Fibroblast of lung (primary cell): Measurements from ENCODE around the gene PIEZO2. TPM values are rescaled to one million over a fixed set of nuclear protein-coding genes. Genes with fewer than 3 reads are reported as not detected.

ENCODE experiments used
- DNase-seq, 2 donors: peaks; one replicate each; pipeline versions ENCODE4 v3.0.0 to v3.0.0-alpha.2; 2010; ENCODE audit warnings: low read depth in 2 of 2
- H2AFZ ChIP-seq: 2 replicates; pipeline ENCODE4 v1.5.1; 2012; ENCODE audit warnings: low read length, control low read depth, inconsistent platforms
- H3K27ac ChIP-seq: 2 replicates; pipeline ENCODE4 v1.5.1; 2011; ENCODE audit warnings: low read length, control low read depth; ENCODE audit not compliant: insufficient read depth
- H3K27me3 ChIP-seq: 2 replicates; pipeline ENCODE4 v1.5.1; 2011; ENCODE audit warnings: mild to moderate bottlenecking, low read length; ENCODE audit not compliant: control insufficient read depth, insufficient read depth
- H3K36me3 ChIP-seq: 2 replicates; pipeline ENCODE4 v1.5.1; 2011; ENCODE audit warnings: low read length; ENCODE audit not compliant: control insufficient read depth, insufficient read depth
- H3K4me1 ChIP-seq: 2 replicates; pipeline ENCODE4 v1.5.1; 2011; ENCODE audit warnings: low read length; ENCODE audit not compliant: control insufficient read depth, insufficient read depth; ENCODE audit errors: extremely low read depth
- H3K4me2 ChIP-seq: 2 replicates; pipeline ENCODE4 v1.5.1; 2011; ENCODE audit warnings: low read length, control low read depth; ENCODE audit not compliant: insufficient read depth; ENCODE audit errors: extremely low read depth
- H3K4me3 ChIP-seq, 4 experiments: fragments of 200-600 bp in 1 of 4; sonication (generic) in 1 of 4; replicated peaks in 1 of 4; 2 replicates each; pipeline ENCODE4 v1.5.1; 2011 to 2016; ENCODE audit warnings: low read length in 4 of 4, low read depth in 3 of 4, mild to moderate bottlenecking in 3 of 4, control low read depth in 2 of 4, inconsistent platforms in 1 of 4, mixed read lengths in 1 of 4; ENCODE audit not compliant: insufficient read depth in 1 of 4; ENCODE audit errors: control extremely low read depth in 1 of 4
- H3K79me2 ChIP-seq: 2 replicates; pipeline ENCODE4 v1.5.1; 2012; ENCODE audit warnings: mild to moderate bottlenecking, low read length, inconsistent platforms; ENCODE audit not compliant: control insufficient read depth, insufficient read depth
- H3K9ac ChIP-seq: 2 replicates; pipeline ENCODE4 v1.5.1; 2011; ENCODE audit warnings: mild to moderate bottlenecking, low read length, control low read depth; ENCODE audit not compliant: insufficient read depth
- H3K9me3 ChIP-seq: 2 replicates; pipeline ENCODE4 v1.5.1; 2012; ENCODE audit warnings: low read depth, low read length; ENCODE audit not compliant: control insufficient read depth, insufficient read depth
- H4K20me1 ChIP-seq: 2 replicates; pipeline ENCODE4 v1.5.1; 2011; ENCODE audit warnings: low read length; ENCODE audit not compliant: control insufficient read depth, insufficient read depth; ENCODE audit errors: extremely low read depth
- CTCF ChIP-seq, 2 donors: IDR thresholded peaks in 1 of 2; conservative IDR thresholded peaks in 1 of 2; 1 replicate in 1 of 2; 2 replicates in 1 of 2; pipeline ENCODE4 v1.5.1; 2011 to 2012; ENCODE audit warnings: low read length in 2 of 2, control low read depth in 1 of 2, inconsistent platforms in 1 of 2, low read depth in 1 of 2, mild to moderate bottlenecking in 1 of 2
- EZH2 ChIP-seq: IDR thresholded peaks from 2 replicates; pipeline ENCODE4 v1.5.1; 2012; ENCODE audit warnings: low read length, control low read depth, mild to moderate bottlenecking; ENCODE audit errors: missing control alignments
- polyA plus RNA-seq, 2 donors: library from polyadenylated mRNA; depleted of rRNA in 1 of 2; stranded (reverse) in 1 of 2; unstranded in 1 of 2; fragments of >200 nt; gene quantifications; 2 replicates each; pipeline ENCODE4 v1.2.1, GENCODE V29; 2011 to 2012; ENCODE audit warnings: missing spikeins in 1 of 2
- total RNA-seq: library from RNA; depleted of rRNA; stranded (reverse); fragments of >200 nt; gene quantifications from 2 replicates; pipeline ENCODE4 v1.2.1, GENCODE V29; 2014

PIEZO2 gene
- total and polyA plus RNA-seq, 2 donors (not counting 1 experiment from before 2014, with no cell fraction given): 1.2 to 6.6 TPM

- Histone ChIP-seq H3K4me1 (no peaks in the 10 kb centered on the region), H3K27ac (no peak overlapping the region), H2AFZ (no peak overlapping the region), H3K9ac (no peak overlapping the region), H3K79me2 (no peaks in the 10 kb centered on the region), H3K36me3 (no peaks in the 10 kb centered on the region), H3K4me3 (no peak overlapping the region), H4K20me1 (no peaks in the 10 kb centered on the region), H3K27me3 (no peaks in the 10 kb centered on the region), H3K9me3 (no peaks in the 10 kb centered on the region), H3K4me2 (no peak overlapping the region)
- DNase-seq: no peak
- TF ChIP-seq EZH2 (no peak), CTCF (conservative IDR thresholded peaks at IDR 0.05 in 1 of 2, IDR thresholded peaks at IDR 0.05 in 1 of 2; ENCODE audit: low read depth in 1 of 2, low read length in 2 of 2) (no peak)
These were observed 42.5 kb downstream of the PIEZO2 start for GRCh38 chr18:11106894-11107293.

- no peak for TF ChIP-seq EZH2
- TF ChIP-seq CTCF (conservative IDR thresholded peaks at IDR 0.05 in 1 of 2, IDR thresholded peaks at IDR 0.05 in 1 of 2; ENCODE audit: low read depth in 1 of 2, low read length in 2 of 2): no peak
- H3K27ac ChIP-seq: no peak overlapping the region
- no peaks in the 10 kb centered on the region for H3K79me2 ChIP-seq
- H3K36me3 ChIP-seq: no peaks in the 10 kb centered on the region
- H3K9me3 ChIP-seq: no peaks in the 10 kb centered on the region
- H3K4me1 ChIP-seq: no peaks in the 10 kb centered on the region
- no peak overlapping the region for H3K4me3 ChIP-seq
- no peak for DNase-seq
- H3K9ac ChIP-seq: no peak overlapping the region
- no peaks in the 10 kb centered on the region for H3K27me3 ChIP-seq
- H2AFZ ChIP-seq: no peak overlapping the region
- no peak overlapping the region for H3K4me2 ChIP-seq
- H4K20me1 ChIP-seq: no peaks in the 10 kb centered on the region
These were observed 43.9 kb downstream of the PIEZO2 start for GRCh38 chr18:11105463-11105862.

GRCh38 chr18:11104307-11104706 lies 45.1 kb downstream of the PIEZO2 start:
- H3K4me1 ChIP-seq: no peaks in the 10 kb centered on the region
- no peak overlapping the region for H3K9ac ChIP-seq
- no peaks in the 10 kb centered on the region for H3K9me3 ChIP-seq
- H3K36me3 ChIP-seq: no peaks in the 10 kb centered on the region
- H3K4me3 ChIP-seq: no peak overlapping the region
- no peak overlapping the region for H3K27ac ChIP-seq
- no peaks in the 10 kb centered on the region for H3K79me2 ChIP-seq
- H3K4me2 ChIP-seq: no peak overlapping the region
- TF ChIP-seq EZH2 (no peak), CTCF (conservative IDR thresholded peaks at IDR 0.05 in 1 of 2, IDR thresholded peaks at IDR 0.05 in 1 of 2; ENCODE audit: low read depth in 1 of 2, low read length in 2 of 2) (no peak)
- H4K20me1 ChIP-seq: no peaks in the 10 kb centered on the region
- H2AFZ ChIP-seq: no peak overlapping the region
- no peaks in the 10 kb centered on the region for H3K27me3 ChIP-seq
- DNase-seq: no peak
